ENCODE measurements around the gene HOXB4. TPM values are rescaled to one million over a fixed set of nuclear protein-coding genes. Genes with fewer than 3 reads are reported as not detected.

Gene HOXB4
- total and polyA plus RNA-seq, 9 donors = 0.13 to 3.4 (median 0.87) TPM

GRCh38 chr17:48526608-48527546 is 51.3 kb downstream of the HOXB4 start:
- H3K27ac ChIP-seq = no peak overlapping the region

More at GRCh38 chr17:48526608-48527546, 51.3 kb downstream of the HOXB4 start:
- TF ChIP-seq EP300 (IDR thresholded peaks at IDR 0.05) = no peak
- no peak for TF ChIP-seq CTCF (IDR thresholded peaks at IDR 0.05)
- TF ChIP-seq POLR2A (IDR thresholded peaks at IDR 0.05) = no peak
- H3K36me3 ChIP-seq = no peaks in the 10 kb centered on the region
- H3K27me3 ChIP-seq = no peaks in the 10 kb centered on the region
- intact Hi-C loops (cut with DNase I) = no loop called here
- WGBS, 3 donors = 10 to 48% (median 10%) methylated on average over 59 of the region's 59 CpGs
- no peaks in the 10 kb centered on the region for H3K9me3 ChIP-seq
- H3K4me3 ChIP-seq = no peak overlapping the region
- DNase-seq = no peak
- no peaks in the 10 kb centered on the region for H3K4me1 ChIP-seq (ENCODE audit: insufficient read depth)

MicroRNA genes within 50 kb of the gene (microRNA counts, 767-probe panel; counts per million panel counts)
- 530 counts per million, percentile 78 among the panel's probes with 10 or more counts for microRNA hsa-miR-10a-5p

Other genes with a start within 250 kb of the HOXB4 start
- 1 to 10 TPM in 5 of 7 donors, under 1 TPM in 1, not detected in 1; 0.30 to 6.0 (median 2.4) TPM for gene SKAP1, start 148.1 kb downstream of the HOXB4 start, total RNA-seq
- 1 to 10 TPM in 1 of 2 donors, under 1 TPM in 1; 0.70 to 4.8 TPM for gene SKAP1, start 148.1 kb downstream of the HOXB4 start, polyA plus RNA-seq
- not detected for gene HOXB1, start 47.3 kb downstream of the HOXB4 start, total RNA-seq
- not detected for gene HOXB1, start 47.3 kb downstream of the HOXB4 start, polyA plus RNA-seq
- 10 to 100 TPM in 1 of 7 donors, 1 to 10 TPM in 6; 1.5 to 24.5 (median 7.0) TPM for gene HOXB2, start 33.2 kb downstream of the HOXB4 start, total RNA-seq
- gene HOXB2, start 33.2 kb downstream of the HOXB4 start, polyA plus RNA-seq = 1 to 10 TPM; 1.2 to 9.1 TPM
- 10 to 100 TPM in 2 of 7 donors, 1 to 10 TPM in 3, under 1 TPM in 2; 0.43 to 10.7 (median 2.7) TPM for gene HOXB3, start 11.9 kb upstream of the HOXB4 start, total RNA-seq
- gene HOXB3, start 11.9 kb upstream of the HOXB4 start, polyA plus RNA-seq = 1 to 10 TPM in 1 of 2 donors, under 1 TPM in 1; 0.48 to 4.7 TPM
- 1 to 10 TPM in 2 of 7 donors, under 1 TPM in 4, not detected in 1; 0.20 to 2.8 (median 0.66) TPM for gene HOXB5, start 15.4 kb upstream of the HOXB4 start, total RNA-seq
- under 1 TPM; 0.04 to 0.53 TPM for gene HOXB5, start 15.4 kb upstream of the HOXB4 start, polyA plus RNA-seq
- 10 to 100 TPM in 1 of 7 donors, 1 to 10 TPM in 4, under 1 TPM in 2; 0.25 to 10.3 (median 1.7) TPM for gene HOXB6, start 26.6 kb upstream of the HOXB4 start, total RNA-seq
- under 1 TPM; 0.25 to 0.73 TPM for gene HOXB6, start 26.6 kb upstream of the HOXB4 start, polyA plus RNA-seq
- 1 to 10 TPM in 4 of 7 donors, under 1 TPM in 3; 0.23 to 2.9 (median 1.3) TPM for gene HOXB7, start 32.7 kb upstream of the HOXB4 start, total RNA-seq
- 1 to 10 TPM in 1 of 2 donors, under 1 TPM in 1; 0.48 to 6.9 TPM for gene HOXB7, start 32.7 kb upstream of the HOXB4 start, polyA plus RNA-seq
- gene HOXB8, start 36.9 kb upstream of the HOXB4 start, total RNA-seq = 1 to 10 TPM in 2 of 7 donors, under 1 TPM in 2, not detected in 3; 0.17 to 2.5 (median 0.97) TPM
- under 1 TPM in 1 of 2 donors, not detected in 1; 0.28 TPM for gene HOXB8, start 36.9 kb upstream of the HOXB4 start, polyA plus RNA-seq
- under 1 TPM in 4 of 7 donors, not detected in 3; 0.10 to 0.36 (median 0.12) TPM for gene HOXB9, start 48.0 kb upstream of the HOXB4 start, total RNA-seq
- under 1 TPM in 1 of 2 donors, not detected in 1; 0.27 TPM for gene HOXB9, start 48.0 kb upstream of the HOXB4 start, polyA plus RNA-seq
- not detected for gene PRAC1, start 144.2 kb upstream of the HOXB4 start, total RNA-seq
- not detected for gene PRAC1, start 144.2 kb upstream of the HOXB4 start, polyA plus RNA-seq
- gene PRAC2, start 144.8 kb upstream of the HOXB4 start, total RNA-seq = not detected
- gene PRAC2, start 144.8 kb upstream of the HOXB4 start, polyA plus RNA-seq = not detected
- under 1 TPM in 1 of 7 donors, not detected in 6; 0.38 TPM for gene HOXB13, start 150.4 kb upstream of the HOXB4 start, total RNA-seq
- gene HOXB13, start 150.4 kb upstream of the HOXB4 start, polyA plus RNA-seq = not detected
- gene TTLL6, start 238.9 kb upstream of the HOXB4 start, total RNA-seq = 1 to 10 TPM in 1 of 7 donors, under 1 TPM in 3, not detected in 3; 0.17 to 3.8 (median 0.52) TPM
- under 1 TPM; 0.06 to 0.47 TPM for gene TTLL6, start 238.9 kb upstream of the HOXB4 start, polyA plus RNA-seq